ENCODE measurements around the gene ANKRD31. TPM values are rescaled to one million over a fixed set of nuclear protein-coding genes. Genes with fewer than 3 reads are reported as not detected.

ANKRD31 gene
- total RNA-seq, 2 experiments from 2014 or later = 0.13 TPM; not detected in 1

GRCh38 chr5:75142566-75143136 is 94.0 kb downstream of the ANKRD31 start:
- BruUV-seq (replicated peaks) = no TSS peak
- ChIA-PET POLR2A (interaction anchor here (0.7 kb wide), 1 partner anchor 848 kb away, joined by 4 read pairs; no protein-coding TSS in a partner anchor), CTCF (ENCODE audit: unreplicated experiment) (no interaction called here)
- no peaks in the 10 kb centered on the region for H3K9me3 ChIP-seq (ENCODE audit: low read length)
- no peak overlapping the region for H2AFZ ChIP-seq (ENCODE audit: low read length)
- no peaks in the 10 kb centered on the region for H3K9me2 ChIP-seq (ENCODE audit: insufficient read depth, low read length)
- no peaks in the 10 kb centered on the region for H3K4me1 ChIP-seq (ENCODE audit: insufficient read depth, low read length, poor library complexity, severe bottlenecking)
- no peak overlapping the region for H3K4me2 ChIP-seq (ENCODE audit: low read length)
- intact Hi-C loops (cut with micrococcal nuclease; ENCODE audit: unreplicated experiment) = no loop called here
- no peak for TF ChIP-seq EZH2phosphoT487 (IDR thresholded peaks at IDR 0.05; ENCODE audit: borderline replicate concordance, low read depth, low read length)
- TF ChIP-seq CTCF (conservative IDR thresholded peaks at IDR 0.05; ENCODE audit: low read length) = no peak
- H4K20me1 ChIP-seq (ENCODE audit: insufficient read depth, low read length) = no peaks in the 10 kb centered on the region
- no peak overlapping the region for H3K4me3 ChIP-seq (ENCODE audit: low read depth, low read length, poor library complexity, severe bottlenecking)
- no peaks in the 10 kb centered on the region for H3K79me2 ChIP-seq (ENCODE audit: insufficient read depth, low read depth, low read length)
- no peak for DNase-seq (ENCODE audit: low spot score)
- H3K27ac ChIP-seq (ENCODE audit: low read depth, low read length, poor library complexity, severe bottlenecking) = no peak overlapping the region
- no peaks in the 10 kb centered on the region for H3K36me3 ChIP-seq (ENCODE audit: insufficient read depth, low read length)

GRCh38 chr5:75140277-75140676 is 96.4 kb downstream of the ANKRD31 start:
- BruUV-seq (replicated peaks) = no TSS peak
- intact Hi-C loops (cut with micrococcal nuclease; ENCODE audit: unreplicated experiment) = no loop called here
- H4K20me1 ChIP-seq (ENCODE audit: insufficient read depth, low read length) = no peaks in the 10 kb centered on the region
- H3K9me2 ChIP-seq (ENCODE audit: insufficient read depth, low read length) = no peaks in the 10 kb centered on the region
- H3K4me3 ChIP-seq (ENCODE audit: low read depth, low read length, poor library complexity, severe bottlenecking) = no peak overlapping the region
- no peaks in the 10 kb centered on the region for H3K4me1 ChIP-seq (ENCODE audit: insufficient read depth, low read length, poor library complexity, severe bottlenecking)
- no peak for DNase-seq (ENCODE audit: low spot score)
- no peak overlapping the region for H3K27ac ChIP-seq (ENCODE audit: low read depth, low read length, poor library complexity, severe bottlenecking)
- no peaks in the 10 kb centered on the region for H3K79me2 ChIP-seq (ENCODE audit: insufficient read depth, low read depth, low read length)
- ChIA-PET CTCF (ENCODE audit: unreplicated experiment) (no interaction called here), POLR2A (no interaction called here)
- no peaks in the 10 kb centered on the region for H3K9me3 ChIP-seq (ENCODE audit: low read length)
- no peak overlapping the region for H3K4me2 ChIP-seq (ENCODE audit: low read length)
- H2AFZ ChIP-seq (ENCODE audit: low read length) = no peak overlapping the region
- no peaks in the 10 kb centered on the region for H3K36me3 ChIP-seq (ENCODE audit: insufficient read depth, low read length)
- TF ChIP-seq EZH2phosphoT487 (IDR thresholded peaks at IDR 0.05; ENCODE audit: borderline replicate concordance, low read depth, low read length) = no peak
- no peak for TF ChIP-seq CTCF (conservative IDR thresholded peaks at IDR 0.05; ENCODE audit: low read length)

GRCh38 chr5:75138689-75139088 is 98.0 kb downstream of the ANKRD31 start:
- no TSS peak for BruUV-seq (replicated peaks)
- Histone ChIP-seq H3K4me3 (ENCODE audit: low read depth, low read length, poor library complexity, severe bottlenecking) (no peak overlapping the region), H3K79me2 (ENCODE audit: insufficient read depth, low read depth, low read length) (no peaks in the 10 kb centered on the region), H3K36me3 (ENCODE audit: insufficient read depth, low read length) (no peaks in the 10 kb centered on the region), H3K4me2 (ENCODE audit: low read length) (no peak overlapping the region), H4K20me1 (ENCODE audit: insufficient read depth, low read length) (no peaks in the 10 kb centered on the region), H3K27ac (ENCODE audit: low read depth, low read length, poor library complexity, severe bottlenecking) (no peak overlapping the region), H3K9me3 (ENCODE audit: low read length) (no peaks in the 10 kb centered on the region), H2AFZ (ENCODE audit: low read length) (no peak overlapping the region), H3K4me1 (ENCODE audit: insufficient read depth, low read length, poor library complexity, severe bottlenecking) (no peaks in the 10 kb centered on the region), H3K9me2 (ENCODE audit: insufficient read depth, low read length) (no peaks in the 10 kb centered on the region)
- no peak for DNase-seq (ENCODE audit: low spot score)
- intact Hi-C loops (cut with micrococcal nuclease; ENCODE audit: unreplicated experiment) = no loop called here
- ChIA-PET CTCF (ENCODE audit: unreplicated experiment) (no interaction called here), POLR2A (no interaction called here)
- TF ChIP-seq CTCF (conservative IDR thresholded peaks at IDR 0.05; ENCODE audit: low read length) = no peak
- no peak for TF ChIP-seq EZH2phosphoT487 (IDR thresholded peaks at IDR 0.05; ENCODE audit: borderline replicate concordance, low read depth, low read length)
